SK-N-SH (cell line): ENCODE data around the gene SH3RF2.

Experiments used
- CTCF ChIP-seq: fragments of 200-600 bp; sonication (generic); IDR thresholded peaks from 2 replicates; pipeline ENCODE4 v1.6.1; 2017; ENCODE audit warnings: antibody characterized with exemption, mild to moderate bottlenecking, moderate library complexity
- EZH2phosphoT487 ChIP-seq: fragments of 200-600 bp; sonication (generic); IDR thresholded peaks from 2 replicates; pipeline ENCODE4 v1.6.1; 2017; ENCODE audit warnings: low read depth, mixed run types, mild to moderate bottlenecking, antibody characterized with exemption, moderate library complexity, borderline replicate concordance
- TAF1 ChIP-seq: IDR thresholded peaks from 2 replicates; pipeline ENCODE4 v1.6.1; 2012; ENCODE audit warnings: low read depth, mild to moderate bottlenecking, low read length, moderate library complexity, borderline replicate concordance

GRCh38 chr5:145913701-145914100, 22.7 kb upstream of the SH3RF2 start:
- TF ChIP-seq CTCF: no peak
- no peak for TF ChIP-seq EZH2phosphoT487
- TF ChIP-seq TAF1: no peak
